Thoracic aorta (tissue), 2 donors: ENCODE data around the gene ZNF446. TPM values are rescaled to one million over a fixed set of nuclear protein-coding genes. Genes with fewer than 3 reads are reported as not detected.

ENCODE experiments used
- ATAC-seq: fragments of 150-250 bp; one replicate; pipeline ENCODE4 v1.8.0; 2017; ENCODE audit warnings: low read depth; ENCODE audit not compliant: insufficient number of reproducible peaks, low FRiP score
- DNase-seq: peaks from one replicate; pipeline ENCODE4 v3.0.0-alpha.2; 2020; ENCODE audit warnings: low spot score
- H3K27ac ChIP-seq, 2 donors: fragments of 200-600 bp; sonication (generic); 1 replicate in 1 of 2; 2 replicates in 1 of 2; pipeline ENCODE4 v1.5.1; 2016; ENCODE audit warnings: mild to moderate bottlenecking in 2 of 2, moderate library complexity in 2 of 2
- H3K27me3 ChIP-seq: fragments of 200-600 bp; sonication (generic); replicated peaks from 2 replicates; pipeline ENCODE4 v1.6.0; 2016; ENCODE audit warnings: mild to moderate bottlenecking; ENCODE audit not compliant: insufficient read depth
- H3K36me3 ChIP-seq: fragments of 200-600 bp; sonication (generic); one replicate; pipeline ENCODE4 v1.5.1; 2016
- H3K4me1 ChIP-seq, 2 donors: fragments of 200-600 bp; sonication (generic); 1 replicate in 1 of 2; 2 replicates in 1 of 2; pipeline versions ENCODE4 v1.5.1 to v1.6.0; 2016; ENCODE audit warnings: low read depth in 2 of 2, mild to moderate bottlenecking in 1 of 2; ENCODE audit not compliant: control insufficient read depth in 1 of 2
- H3K4me3 ChIP-seq: fragments of 200-600 bp; sonication (generic); 2 replicates; pipeline ENCODE4 v1.5.1; 2016; ENCODE audit warnings: mild to moderate bottlenecking
- H3K9me3 ChIP-seq: fragments of 200-600 bp; sonication (generic); 2 replicates; pipeline ENCODE4 v1.5.1; 2016
- total RNA-seq, 2 donors: library from RNA; depleted of rRNA; stranded (reverse); fragments of >200 nt; gene quantifications; one replicate each; pipeline versions ENCODE4 v1.1.0 to v1.2.3, GENCODE V29; 2016
- TF ChIP-seq, protein P1 (sequence below): fragments of 200-600 bp; sonication (generic); IDR thresholded peaks from one replicate; pipeline ENCODE4 v1.5.1; 2019; ENCODE audit warnings: antibody characterized with exemption

ZNF446 gene
- total RNA-seq, 2 donors from 2014 or later: 17.8 to 23.7 TPM

DNA sequence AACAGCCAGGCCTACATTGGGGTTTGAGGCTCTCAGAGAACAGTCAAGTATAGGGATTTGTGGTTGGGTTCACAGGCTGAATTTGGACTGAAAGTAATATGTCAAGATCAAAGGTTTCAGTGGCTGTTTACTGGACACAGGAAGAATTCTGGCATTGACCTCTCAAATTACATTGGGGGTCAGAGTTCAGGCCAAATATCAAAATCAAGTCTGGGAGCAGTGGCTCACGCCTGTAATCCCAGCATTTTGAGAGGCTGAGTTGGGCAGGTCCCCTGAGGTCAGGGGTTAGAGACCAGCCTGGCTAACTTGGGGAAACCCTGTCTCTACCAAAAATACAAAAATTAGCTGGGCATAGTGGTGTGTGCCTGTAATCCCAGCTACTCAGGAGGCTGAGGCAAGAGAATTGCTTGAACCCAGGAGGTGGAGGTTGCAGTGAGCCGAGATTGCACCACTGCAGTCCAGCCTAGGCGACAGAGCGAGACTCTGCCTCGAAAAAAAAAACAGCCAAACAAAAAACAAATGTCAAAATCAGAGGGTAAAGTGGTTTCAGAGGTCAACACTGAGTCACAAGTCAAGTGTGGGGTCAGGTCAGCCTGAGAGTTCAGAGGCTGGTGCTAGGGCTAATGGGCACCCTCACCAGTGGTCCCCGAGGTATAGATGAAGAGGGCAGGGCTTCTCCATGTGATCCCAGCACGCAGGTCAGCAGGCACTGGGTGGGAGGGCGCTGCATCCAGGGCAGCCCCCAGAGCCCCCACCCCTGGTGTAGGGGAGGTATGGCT is 34.1 kb downstream of the ZNF446 start:
- Histone ChIP-seq H3K9me3 (no peaks in the 10 kb centered on the region), H3K27me3 (no peaks in the 10 kb centered on the region), H3K36me3 (no peaks in the 10 kb centered on the region), H3K27ac (no peak overlapping the region), H3K4me3 (no peak overlapping the region), H3K4me1 (peaks cover 0 to 10% of the 10 kb centered on the region in 2 donors)
- DNase-seq: no peak
- TF ChIP-seq, protein P1, sequence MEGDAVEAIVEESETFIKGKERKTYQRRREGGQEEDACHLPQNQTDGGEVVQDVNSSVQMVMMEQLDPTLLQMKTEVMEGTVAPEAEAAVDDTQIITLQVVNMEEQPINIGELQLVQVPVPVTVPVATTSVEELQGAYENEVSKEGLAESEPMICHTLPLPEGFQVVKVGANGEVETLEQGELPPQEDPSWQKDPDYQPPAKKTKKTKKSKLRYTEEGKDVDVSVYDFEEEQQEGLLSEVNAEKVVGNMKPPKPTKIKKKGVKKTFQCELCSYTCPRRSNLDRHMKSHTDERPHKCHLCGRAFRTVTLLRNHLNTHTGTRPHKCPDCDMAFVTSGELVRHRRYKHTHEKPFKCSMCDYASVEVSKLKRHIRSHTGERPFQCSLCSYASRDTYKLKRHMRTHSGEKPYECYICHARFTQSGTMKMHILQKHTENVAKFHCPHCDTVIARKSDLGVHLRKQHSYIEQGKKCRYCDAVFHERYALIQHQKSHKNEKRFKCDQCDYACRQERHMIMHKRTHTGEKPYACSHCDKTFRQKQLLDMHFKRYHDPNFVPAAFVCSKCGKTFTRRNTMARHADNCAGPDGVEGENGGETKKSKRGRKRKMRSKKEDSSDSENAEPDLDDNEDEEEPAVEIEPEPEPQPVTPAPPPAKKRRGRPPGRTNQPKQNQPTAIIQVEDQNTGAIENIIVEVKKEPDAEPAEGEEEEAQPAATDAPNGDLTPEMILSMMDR: no peak
- no peak for ATAC-seq

DNA sequence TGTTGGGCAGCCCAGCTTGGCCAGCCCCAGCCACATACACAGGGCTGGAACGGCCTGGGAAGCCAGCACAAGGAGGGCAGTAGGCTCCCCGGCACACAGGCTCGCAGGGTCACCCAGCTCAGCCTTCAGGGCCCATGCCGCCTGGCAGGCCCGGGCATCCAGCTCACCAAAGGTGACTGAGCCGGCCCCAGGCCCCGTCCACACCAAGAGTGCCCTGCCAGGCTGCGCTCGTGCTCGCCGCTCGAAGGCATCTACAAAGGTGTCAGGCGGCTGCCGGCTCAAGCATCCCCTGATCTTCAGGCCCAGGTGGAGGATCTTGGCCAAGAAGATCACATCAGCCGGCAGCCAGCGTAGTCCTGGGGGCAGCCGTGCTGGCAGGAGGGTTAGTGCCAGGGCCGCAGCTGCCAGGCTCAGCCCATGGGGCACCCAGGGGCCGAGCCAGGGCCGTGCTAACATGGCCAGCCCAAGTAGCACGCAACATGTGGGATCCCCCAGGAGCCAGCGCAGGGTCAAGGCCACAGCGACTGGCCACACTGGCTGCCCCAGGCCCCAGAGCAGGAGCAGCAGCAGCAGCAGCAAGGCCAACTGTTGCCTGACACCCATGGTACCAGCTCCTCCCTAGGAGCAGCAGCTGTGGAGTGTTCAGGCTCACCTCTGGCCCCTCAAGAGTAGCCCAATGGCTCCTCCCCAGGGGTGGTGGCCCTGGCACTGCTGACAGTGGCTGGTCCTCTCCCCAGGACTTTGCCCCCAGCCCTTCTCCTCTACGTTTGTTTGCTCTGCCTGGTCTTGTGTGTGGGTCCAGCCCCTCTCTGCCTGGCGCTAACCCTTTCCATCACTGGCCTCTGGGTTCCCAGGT is 35.4 kb downstream of the ZNF446 start, which contains the start of gene SLC27A5:
SLC27A5 (minus strand) TSS at position 640 of the 856 bp plus-strand sequence; CDS start at position 603, 37 bp downstream.
- Histone ChIP-seq H3K9me3 (no peaks in the 10 kb centered on the region), H3K27me3 (no peaks in the 10 kb centered on the region), H3K36me3 (peaks cover 12% of the 10 kb centered on the region), H3K4me3 (no peak within 1 kb of the TSS), H3K4me1 (peaks cover 0 to 14% of the 10 kb centered on the region in 2 donors), H3K27ac (no peak within 1 kb of the TSS)
- TF ChIP-seq, protein P1: no peak
- ATAC-seq (no peak), DNase-seq (no peak)

DNA sequence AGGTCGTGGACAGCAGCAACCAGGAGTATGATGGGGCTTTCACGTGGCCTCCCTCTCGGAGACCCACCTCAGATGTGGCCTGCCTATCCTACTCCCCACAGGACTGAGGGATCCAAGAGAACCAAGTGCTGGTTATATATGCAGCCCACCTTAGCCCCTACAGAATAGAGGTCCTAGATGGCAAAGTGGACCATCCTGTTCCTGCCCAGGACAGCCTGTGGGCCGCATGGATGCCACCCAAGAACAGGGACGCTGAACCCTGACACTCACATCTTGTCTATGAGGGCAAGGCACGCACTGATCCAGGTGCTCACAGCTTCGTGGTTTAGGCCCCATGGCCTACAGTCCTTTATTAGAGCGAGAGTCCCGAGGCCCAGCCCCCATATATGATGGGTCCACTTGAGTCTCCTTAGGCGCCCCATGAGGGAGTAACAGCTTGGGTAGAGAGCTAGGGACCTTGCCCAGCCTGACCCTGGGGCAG is 37.1 kb downstream of the ZNF446 start:
- Histone ChIP-seq H3K9me3 (no peaks in the 10 kb centered on the region), H3K4me3 (peak overlapping the region; percentile 65), H3K4me1 (peaks cover 8 to 23% of the 10 kb centered on the region in 2 donors), H3K27me3 (no peaks in the 10 kb centered on the region), H3K36me3 (peaks cover 21% of the 10 kb centered on the region), H3K27ac (peak overlapping the region; percentile 17 to 47)
- ATAC-seq: no peak
- TF ChIP-seq, protein P1: no peak
- DNase-seq: no peak

DNA sequence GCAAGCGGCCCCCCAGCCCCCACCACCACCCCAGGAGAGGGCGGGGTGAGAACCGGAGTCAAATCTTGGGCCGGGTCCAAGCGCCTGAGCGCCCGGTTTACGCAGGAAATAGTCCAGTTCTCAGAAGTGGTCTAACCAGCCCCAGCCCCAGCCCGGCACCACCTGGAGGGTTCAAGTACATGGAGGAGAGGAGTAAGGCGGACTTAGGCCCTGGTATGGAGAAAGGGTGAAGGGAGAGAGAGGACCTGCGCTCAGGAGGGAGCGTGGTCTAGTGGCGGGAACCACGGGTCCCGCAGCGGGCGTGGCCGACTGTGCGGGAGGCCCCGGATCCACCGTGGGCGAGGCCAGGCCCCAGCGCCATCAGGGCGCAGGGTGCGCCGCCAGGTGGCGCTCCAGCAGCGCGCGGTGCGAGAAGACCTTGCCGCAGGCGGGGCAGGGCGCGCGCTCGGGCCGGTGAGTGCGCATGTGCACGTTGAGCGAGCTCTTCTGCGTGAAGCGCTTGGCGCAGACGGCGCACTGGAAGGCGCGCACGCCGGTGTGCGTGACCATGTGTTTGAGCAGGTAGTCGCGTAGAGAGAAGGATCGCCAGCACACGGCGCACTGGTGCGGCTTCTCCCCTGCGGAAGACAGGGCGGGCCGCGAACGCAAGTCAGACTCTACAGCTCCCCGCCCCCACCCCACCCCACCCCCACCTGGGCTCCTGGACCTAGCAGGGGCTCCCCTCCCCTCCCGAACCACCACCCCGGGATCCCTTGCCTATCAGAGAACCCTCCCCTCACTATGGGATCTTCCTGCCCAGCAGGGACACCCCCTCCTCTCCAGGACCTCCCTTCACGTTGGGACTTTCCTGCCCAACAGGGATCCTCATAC is 37.8 kb downstream of the ZNF446 start:
- no peaks in the 10 kb centered on the region for H3K9me3 ChIP-seq
- ATAC-seq (peak; percentile 44), DNase-seq (no peak)
- peak overlapping the region; percentile 17 to 47 for H3K27ac ChIP-seq
- TF ChIP-seq, protein P1: peak; percentile 75
- H3K36me3 ChIP-seq: peaks cover 21% of the 10 kb centered on the region
- peak overlapping the region; percentile 65 for H3K4me3 ChIP-seq
- no peaks in the 10 kb centered on the region for H3K27me3 ChIP-seq
- H3K4me1 ChIP-seq: peaks cover 13 to 30% of the 10 kb centered on the region in 2 donors
